HepG2 (cell line): ENCODE results near the gene ASL. TPM values are rescaled to one million over a fixed set of nuclear protein-coding genes. Genes with fewer than 3 reads are reported as not detected.

ENCODE experiments used
- CREB3 ChIP-seq: sonication (generic); formaldehyde crosslinking; IDR thresholded peaks from 2 replicates; pipeline ENCODE4 v1.5.0; 2020; ENCODE audit warnings: missing genetic modification reagents
- MIER3 ChIP-seq: IDR thresholded peaks from 2 replicates; pipeline ENCODE4 v1.6.1; 2016; ENCODE audit warnings: missing compliant biosample characterization, borderline replicate concordance
- MNT ChIP-seq: fragments of 450-650 bp; IDR thresholded peaks from 2 replicates; pipeline ENCODE4 v1.6.1; 2016
- PRMT3 ChIP-seq: sonication (generic); formaldehyde crosslinking; IDR thresholded peaks from 2 replicates; pipeline ENCODE4 v1.8.1; 2022; ENCODE audit warnings: low read depth, mild to moderate bottlenecking, moderate library complexity, missing genetic modification reagents, borderline replicate concordance
- SIN3A ChIP-seq: IDR thresholded peaks from 2 replicates; pipeline ENCODE4 v1.6.1; 2011; ENCODE audit warnings: low read depth, mild to moderate bottlenecking, control low read depth, low read length, borderline replicate concordance
- ZBTB44 ChIP-seq: sonication (generic); formaldehyde crosslinking; IDR thresholded peaks from 2 replicates; pipeline ENCODE4 v1.4.0; 2020; ENCODE audit warnings: missing genetic modification reagents
- ZKSCAN5 ChIP-seq: sonication (generic); formaldehyde crosslinking; IDR thresholded peaks from 2 replicates; pipeline ENCODE4 v1.5.1; 2020; ENCODE audit warnings: mild to moderate bottlenecking, missing genetic modification reagents
- ZNF672 ChIP-seq: sonication (generic); formaldehyde crosslinking; IDR thresholded peaks from 2 replicates; pipeline ENCODE4 v1.8.1; 2022; ENCODE audit warnings: missing genetic modification reagents
- ZNF784 ChIP-seq: sonication (generic); formaldehyde crosslinking; IDR thresholded peaks from 2 replicates; pipeline ENCODE4 v1.5.1; 2020; ENCODE audit warnings: missing genetic modification reagents, mild to moderate bottlenecking, borderline replicate concordance
- polyA plus RNA-seq, 8 experiments: library from polyadenylated mRNA; depleted of rRNA in 3 of 8; stranded (reverse) in 7 of 8; unstranded in 1 of 8; fragments of >200 nt; fragmentation: Illumina TruSeq in 4 of 8; extraction: Trizol in 4 of 8; gene quantifications; 2 replicates each; pipeline versions ENCODE4 v1.2.1 to v1.2.3, GENCODE V29; 2011 to 2016; ENCODE audit warnings: low read depth in 4 of 8, missing spikeins in 1 of 8, mixed read lengths in 1 of 8; ENCODE audit not compliant: insufficient read depth in 1 of 8
- total RNA-seq, 5 experiments: library from RNA; depleted of rRNA; stranded (reverse); fragments of >200 nt; fragmentation: Illumina TruSeq; extraction: Trizol; gene quantifications; 2 replicates each; pipeline ENCODE4 v1.2.3, GENCODE V29; 2016; ENCODE audit warnings: low read depth in 1 of 5
- TF ChIP-seq, protein P1 (sequence below): sonication (generic); formaldehyde crosslinking; IDR thresholded peaks from 2 replicates; pipeline ENCODE4 v1.8.1; 2023; ENCODE audit warnings: mild to moderate bottlenecking, missing genetic modification reagents, borderline replicate concordance
- TF ChIP-seq, protein P2 (sequence below): sonication (generic); formaldehyde crosslinking; IDR thresholded peaks from 2 replicates; pipeline ENCODE4 v1.4.0; 2020; ENCODE audit warnings: missing genetic modification reagents
- TF ChIP-seq, protein P3 (sequence below), 2 experiments: sonication (generic) in 1 of 2; formaldehyde crosslinking in 1 of 2; IDR thresholded peaks; 2 replicates each; pipeline versions ENCODE4 v1.4.0 to v1.6.1; 2016 to 2020; ENCODE audit warnings: borderline replicate concordance in 1 of 2, low read depth in 1 of 2, mild to moderate bottlenecking in 1 of 2, missing genetic modification reagents in 1 of 2
- TF ChIP-seq, protein P4 (sequence below): conservative IDR thresholded peaks from 2 replicates; pipeline ENCODE4 v1.6.1; 2018; ENCODE audit warnings: missing genetic modification reagents

ASL gene
- total and polyA plus RNA-seq, 2 of the 13 experiments (the other 11 are each of a cell fraction or from before 2014, with no cell fraction given): 71.4 to 96.5 TPM

GRCh38 chr7:66114743-66115649 is 39.4 kb downstream of the ASL start, which contains the start of gene CRCP (continued):
- TF ChIP-seq, protein P1, sequence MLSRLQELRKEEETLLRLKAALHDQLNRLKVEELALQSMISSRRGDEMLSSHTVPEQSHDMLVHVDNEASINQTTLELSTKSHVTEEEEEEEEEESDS: no peak
- TF ChIP-seq ZKSCAN5 (CRISPR knock-in tag) (no peak), ZNF672 (CRISPR knock-in tag) (no peak), MNT (peak; percentile 82), MIER3 (CRISPR knock-in tag) (no peak; the same call in 1 of the 2 replicates), SIN3A (peak; percentile 87), PRMT3 (CRISPR knock-in tag) (no peak), CREB3 (peak; percentile 57; the same call in 1 of the 2 replicates), ZNF784 (peak; percentile 64; the same call in 1 of the 2 replicates), ZBTB44 (CRISPR knock-in tag) (0 out of 2 replicates have a peak, but pooled peaks have one; percentile 30)
- TF ChIP-seq, protein P2, sequence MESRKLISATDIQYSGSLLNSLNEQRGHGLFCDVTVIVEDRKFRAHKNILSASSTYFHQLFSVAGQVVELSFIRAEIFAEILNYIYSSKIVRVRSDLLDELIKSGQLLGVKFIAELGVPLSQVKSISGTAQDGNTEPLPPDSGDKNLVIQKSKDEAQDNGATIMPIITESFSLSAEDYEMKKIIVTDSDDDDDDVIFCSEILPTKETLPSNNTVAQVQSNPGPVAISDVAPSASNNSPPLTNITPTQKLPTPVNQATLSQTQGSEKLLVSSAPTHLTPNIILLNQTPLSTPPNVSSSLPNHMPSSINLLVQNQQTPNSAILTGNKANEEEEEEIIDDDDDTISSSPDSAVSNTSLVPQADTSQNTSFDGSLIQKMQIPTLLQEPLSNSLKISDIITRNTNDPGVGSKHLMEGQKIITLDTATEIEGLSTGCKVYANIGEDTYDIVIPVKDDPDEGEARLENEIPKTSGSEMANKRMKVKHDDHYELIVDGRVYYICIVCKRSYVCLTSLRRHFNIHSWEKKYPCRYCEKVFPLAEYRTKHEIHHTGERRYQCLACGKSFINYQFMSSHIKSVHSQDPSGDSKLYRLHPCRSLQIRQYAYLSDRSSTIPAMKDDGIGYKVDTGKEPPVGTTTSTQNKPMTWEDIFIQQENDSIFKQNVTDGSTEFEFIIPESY (CRISPR knock-in tag): no peak
- TF ChIP-seq, protein P3, sequence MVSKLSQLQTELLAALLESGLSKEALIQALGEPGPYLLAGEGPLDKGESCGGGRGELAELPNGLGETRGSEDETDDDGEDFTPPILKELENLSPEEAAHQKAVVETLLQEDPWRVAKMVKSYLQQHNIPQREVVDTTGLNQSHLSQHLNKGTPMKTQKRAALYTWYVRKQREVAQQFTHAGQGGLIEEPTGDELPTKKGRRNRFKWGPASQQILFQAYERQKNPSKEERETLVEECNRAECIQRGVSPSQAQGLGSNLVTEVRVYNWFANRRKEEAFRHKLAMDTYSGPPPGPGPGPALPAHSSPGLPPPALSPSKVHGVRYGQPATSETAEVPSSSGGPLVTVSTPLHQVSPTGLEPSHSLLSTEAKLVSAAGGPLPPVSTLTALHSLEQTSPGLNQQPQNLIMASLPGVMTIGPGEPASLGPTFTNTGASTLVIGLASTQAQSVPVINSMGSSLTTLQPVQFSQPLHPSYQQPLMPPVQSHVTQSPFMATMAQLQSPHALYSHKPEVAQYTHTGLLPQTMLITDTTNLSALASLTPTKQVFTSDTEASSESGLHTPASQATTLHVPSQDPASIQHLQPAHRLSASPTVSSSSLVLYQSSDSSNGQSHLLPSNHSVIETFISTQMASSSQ (IDR thresholded peaks at IDR 0.05; ENCODE audit: low read depth): no peak
- TF ChIP-seq, protein P3 (CRISPR knock-in tag; IDR thresholded peaks at IDR 0.05; ENCODE audit: borderline replicate concordance): peak; percentile 54
- TF ChIP-seq, protein P4, sequence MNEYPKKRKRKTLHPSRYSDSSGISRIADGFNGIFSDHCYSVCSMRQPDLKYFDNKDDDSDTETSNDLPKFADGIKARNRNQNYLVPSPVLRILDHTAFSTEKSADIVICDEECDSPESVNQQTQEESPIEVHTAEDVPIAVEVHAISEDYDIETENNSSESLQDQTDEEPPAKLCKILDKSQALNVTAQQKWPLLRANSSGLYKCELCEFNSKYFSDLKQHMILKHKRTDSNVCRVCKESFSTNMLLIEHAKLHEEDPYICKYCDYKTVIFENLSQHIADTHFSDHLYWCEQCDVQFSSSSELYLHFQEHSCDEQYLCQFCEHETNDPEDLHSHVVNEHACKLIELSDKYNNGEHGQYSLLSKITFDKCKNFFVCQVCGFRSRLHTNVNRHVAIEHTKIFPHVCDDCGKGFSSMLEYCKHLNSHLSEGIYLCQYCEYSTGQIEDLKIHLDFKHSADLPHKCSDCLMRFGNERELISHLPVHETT (CRISPR knock-in tag): no peak; the same call in 1 of the 2 replicates
